ENCODE measurements around the gene FANCE. TPM values are rescaled to one million over a fixed set of nuclear protein-coding genes. Genes with fewer than 3 reads are reported as not detected.

Gene FANCE
- total and polyA plus RNA-seq, 8 donors, result 5.4 to 13.7 (median 11.6) TPM

- Histone ChIP-seq H3K4me3 (peak overlapping the region; percentile 59 to 72), H3K36me3 (no peaks in the 10 kb centered on the region), H3K9me3 (no peaks in the 10 kb centered on the region), H3K27me3 (peaks cover 0 to 81% of the 10 kb centered on the region in 2 donors), H3K4me1 (peaks cover 16 to 61% of the 10 kb centered on the region in 2 donors), H3K27ac (peak overlapping the region; percentile 63 to 75)
- TF ChIP-seq, protein P1, sequence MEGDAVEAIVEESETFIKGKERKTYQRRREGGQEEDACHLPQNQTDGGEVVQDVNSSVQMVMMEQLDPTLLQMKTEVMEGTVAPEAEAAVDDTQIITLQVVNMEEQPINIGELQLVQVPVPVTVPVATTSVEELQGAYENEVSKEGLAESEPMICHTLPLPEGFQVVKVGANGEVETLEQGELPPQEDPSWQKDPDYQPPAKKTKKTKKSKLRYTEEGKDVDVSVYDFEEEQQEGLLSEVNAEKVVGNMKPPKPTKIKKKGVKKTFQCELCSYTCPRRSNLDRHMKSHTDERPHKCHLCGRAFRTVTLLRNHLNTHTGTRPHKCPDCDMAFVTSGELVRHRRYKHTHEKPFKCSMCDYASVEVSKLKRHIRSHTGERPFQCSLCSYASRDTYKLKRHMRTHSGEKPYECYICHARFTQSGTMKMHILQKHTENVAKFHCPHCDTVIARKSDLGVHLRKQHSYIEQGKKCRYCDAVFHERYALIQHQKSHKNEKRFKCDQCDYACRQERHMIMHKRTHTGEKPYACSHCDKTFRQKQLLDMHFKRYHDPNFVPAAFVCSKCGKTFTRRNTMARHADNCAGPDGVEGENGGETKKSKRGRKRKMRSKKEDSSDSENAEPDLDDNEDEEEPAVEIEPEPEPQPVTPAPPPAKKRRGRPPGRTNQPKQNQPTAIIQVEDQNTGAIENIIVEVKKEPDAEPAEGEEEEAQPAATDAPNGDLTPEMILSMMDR (IDR thresholded peaks at IDR 0.05), result no peak
- DNase-seq (peak in 1 of 4 donors; percentile 41), ATAC-seq (peak; percentile 52)
- intact Hi-C loops (cut with DNase I), result no loop called here
These were observed 44.1 kb downstream of the FANCE start for GRCh38 chr6:35496036-35496840.

- DNase-seq (peak; percentile 63 to 92 (median 78)), ATAC-seq (peak; percentile 72)
- intact Hi-C loops (cut with DNase I), result no loop called here
- Histone ChIP-seq H3K9me3 (no peaks in the 10 kb centered on the region), H3K27me3 (peaks cover 0 to 81% of the 10 kb centered on the region in 2 donors), H3K36me3 (no peaks in the 10 kb centered on the region), H3K4me3 (peak within 1 kb of the TSS; percentile 59 to 72), H3K27ac (peak within 1 kb of the TSS; percentile 88), H3K4me1 (peaks cover 12 to 54% of the 10 kb centered on the region in 2 donors)
- TF ChIP-seq, protein P1 (IDR thresholded peaks at IDR 0.05), result no peak
These were observed 44.9 kb downstream of the FANCE start, which contains the start of gene TEAD3 for GRCh38 chr6:35496841-35497570. Gene TEAD3 (minus strand): TSS chr6:35497079.

GRCh38 chr6:35497571-35498421 lies 45.7 kb downstream of the FANCE start:
- Histone ChIP-seq H3K27ac (peak overlapping the region; percentile 88), H3K4me1 (peaks cover 12 to 46% of the 10 kb centered on the region in 2 donors), H3K36me3 (no peaks in the 10 kb centered on the region), H3K9me3 (no peaks in the 10 kb centered on the region), H3K27me3 (peaks cover 0 to 81% of the 10 kb centered on the region in 2 donors), H3K4me3 (peak overlapping the region; percentile 59 to 72)
- DNase-seq (peak; percentile 56 to 93 (median 85)), ATAC-seq (peak; percentile 40)
- intact Hi-C loops (cut with DNase I), result no loop called here
- TF ChIP-seq, protein P1 (IDR thresholded peaks at IDR 0.05), result no peak

- DNase-seq (no peak), ATAC-seq (no peak)
- peaks cover 12 to 38% of the 10 kb centered on the region in 2 donors for H3K4me1 ChIP-seq
- peak overlapping the region in 1 of 2 donors; percentile 88 for H3K27ac ChIP-seq
- intact Hi-C loops (cut with DNase I), result no loop called here
- H3K27me3 ChIP-seq, result peaks cover 2 to 88% of the 10 kb centered on the region in 2 donors
- peak overlapping the region in 1 of 2 donors; percentile 72 for H3K4me3 ChIP-seq
- H3K9me3 ChIP-seq, result no peaks in the 10 kb centered on the region
- TF ChIP-seq, protein P1 (IDR thresholded peaks at IDR 0.05), result no peak
- H3K36me3 ChIP-seq, result no peaks in the 10 kb centered on the region
These were observed 46.4 kb downstream of the FANCE start for GRCh38 chr6:35498422-35499067.

Data from left lung (tissue), 10 donors.